Measurements from ENCODE around the gene LILRA1. TPM values are rescaled to one million over a fixed set of nuclear protein-coding genes. Genes with fewer than 3 reads are reported as not detected.

LILRA1 gene
- total RNA-seq, 1 donor from 2014 or later, result 1.7 TPM

GRCh38 chr19:54552913-54553310 lies 40.5 kb upstream of the LILRA1 start:
- H3K27ac ChIP-seq, result no peak overlapping the region
- TF ChIP-seq CTCF (IDR thresholded peaks at IDR 0.05) (no peak), POLR2AphosphoS5 (IDR thresholded peaks at IDR 0.05; ENCODE audit: insufficient read depth in 1 of 2, low read depth in 1 of 2) (no peak), POLR2A (IDR thresholded peaks at IDR 0.05) (no peak)
- no peaks in the 10 kb centered on the region for H3K36me3 ChIP-seq
- no peak for DNase-seq (ENCODE audit: extremely low spot score in 2 of 2)
- H3K27me3 ChIP-seq, result no peaks in the 10 kb centered on the region
- H3K4me1 ChIP-seq, result no peaks in the 10 kb centered on the region
- intact Hi-C loops (cut with DNase I), result no loop called here
- no peaks in the 10 kb centered on the region for H3K9me3 ChIP-seq
- no peak overlapping the region for H3K4me3 ChIP-seq

- no peaks in the 10 kb centered on the region for H3K9me3 ChIP-seq
- H3K36me3 ChIP-seq, result no peaks in the 10 kb centered on the region
- H3K4me1 ChIP-seq, result no peaks in the 10 kb centered on the region
- intact Hi-C loops (cut with DNase I), result no loop called here
- no peaks in the 10 kb centered on the region for H3K27me3 ChIP-seq
- DNase-seq (ENCODE audit: extremely low spot score in 2 of 2), result no peak
- H3K4me3 ChIP-seq, result no peak overlapping the region
- H3K27ac ChIP-seq, result no peak overlapping the region
- TF ChIP-seq CTCF (IDR thresholded peaks at IDR 0.05) (no peak), POLR2AphosphoS5 (IDR thresholded peaks at IDR 0.05; ENCODE audit: insufficient read depth in 1 of 2, low read depth in 1 of 2) (no peak), POLR2A (IDR thresholded peaks at IDR 0.05) (no peak)
Measured at GRCh38 chr19:54554006-54554405, 39.4 kb upstream of the LILRA1 start.

GRCh38 chr19:54554896-54555295 lies 38.5 kb upstream of the LILRA1 start:
- Histone ChIP-seq H3K27me3 (no peaks in the 10 kb centered on the region), H3K27ac (no peak overlapping the region), H3K4me1 (no peaks in the 10 kb centered on the region), H3K9me3 (no peaks in the 10 kb centered on the region), H3K36me3 (no peaks in the 10 kb centered on the region), H3K4me3 (no peak overlapping the region)
- TF ChIP-seq POLR2A (IDR thresholded peaks at IDR 0.05) (no peak), CTCF (IDR thresholded peaks at IDR 0.05) (no peak), POLR2AphosphoS5 (IDR thresholded peaks at IDR 0.05; ENCODE audit: insufficient read depth in 1 of 2, low read depth in 1 of 2) (no peak)
- intact Hi-C loops (cut with DNase I), result no loop called here
- DNase-seq (ENCODE audit: extremely low spot score in 2 of 2), result no peak

GRCh38 chr19:54556194-54556593 lies 37.2 kb upstream of the LILRA1 start:
- no peak for DNase-seq (ENCODE audit: extremely low spot score in 2 of 2)
- intact Hi-C loops (cut with DNase I), result no loop called here

GRCh38 chr19:54558339-54558738 lies 35.1 kb upstream of the LILRA1 start:
- H3K4me1 ChIP-seq, result no peaks in the 10 kb centered on the region
- DNase-seq (ENCODE audit: extremely low spot score in 2 of 2), result no peak
- TF ChIP-seq POLR2AphosphoS5 (IDR thresholded peaks at IDR 0.05; ENCODE audit: insufficient read depth in 1 of 2, low read depth in 1 of 2) (no peak), CTCF (IDR thresholded peaks at IDR 0.05) (no peak), POLR2A (IDR thresholded peaks at IDR 0.05) (no peak)
- no peaks in the 10 kb centered on the region for H3K36me3 ChIP-seq
- H3K27me3 ChIP-seq, result no peaks in the 10 kb centered on the region
- H3K27ac ChIP-seq, result no peak overlapping the region
- no peaks in the 10 kb centered on the region for H3K9me3 ChIP-seq
- H3K4me3 ChIP-seq, result no peak overlapping the region
- intact Hi-C loops (cut with DNase I), result no loop called here

More at GRCh38 chr19:54556194-54556593, 37.2 kb upstream of the LILRA1 start:
- no peak for TF ChIP-seq POLR2AphosphoS5 (IDR thresholded peaks at IDR 0.05; ENCODE audit: insufficient read depth in 1 of 2, low read depth in 1 of 2)
- no peak for TF ChIP-seq CTCF (IDR thresholded peaks at IDR 0.05)
- TF ChIP-seq POLR2A (IDR thresholded peaks at IDR 0.05), result no peak
- Histone ChIP-seq H3K27ac (no peak overlapping the region), H3K27me3 (no peaks in the 10 kb centered on the region), H3K4me3 (no peak overlapping the region), H3K9me3 (no peaks in the 10 kb centered on the region), H3K4me1 (no peaks in the 10 kb centered on the region), H3K36me3 (no peaks in the 10 kb centered on the region)
